GM23338 (cell line): Measurements from ENCODE around the gene ANKRD1. TPM values are rescaled to one million over a fixed set of nuclear protein-coding genes. Genes with fewer than 3 reads are reported as not detected.
A peak's percentile ranks its signal among the peaks of the same experiment; 100 is the strongest.

ENCODE experiments used
- ATAC-seq: fragments of 200-7000 bp; cut with Tn5 transposase; 3 replicates; pipeline ENCODE4 v1.9.1; 2020
- DNase-seq: peaks from one replicate; pipeline ENCODE4 v3.0.0-alpha.2; 2015; ENCODE audit warnings: low spot score
- H2AFZ ChIP-seq: fragments of 200-600 bp; sonication (generic); 2 replicates; pipeline ENCODE4 v1.8.0; 2016; ENCODE audit warnings: antibody characterized with exemption, mild to moderate bottlenecking, moderate library complexity
- H3F3A ChIP-seq: fragments of 200-600 bp; sonication (generic); replicated peaks from 2 replicates; pipeline ENCODE4 v1.8.0; 2017; ENCODE audit warnings: antibody characterized with exemption, mixed run types, low read depth
- H3K27ac ChIP-seq: fragments of 200-600 bp; sonication (generic); 2 replicates; pipeline ENCODE4 v1.6.1; 2016; ENCODE audit warnings: low read depth
- H3K27me3 ChIP-seq: fragments of 200-600 bp; sonication (generic); 2 replicates; pipeline ENCODE4 v1.8.0; 2016; ENCODE audit warnings: mild to moderate bottlenecking, mixed run types, moderate library complexity; ENCODE audit not compliant: insufficient read depth
- H3K36me3 ChIP-seq: fragments of 200-600 bp; sonication (generic); 2 replicates; pipeline ENCODE4 v1.8.0; 2016; ENCODE audit warnings: mild to moderate bottlenecking; ENCODE audit not compliant: insufficient read depth
- H3K4me1 ChIP-seq: fragments of 200-600 bp; sonication (generic); 2 replicates; pipeline ENCODE4 v1.8.0; 2016; ENCODE audit warnings: mild to moderate bottlenecking, moderate library complexity; ENCODE audit not compliant: insufficient read depth
- H3K4me2 ChIP-seq: fragments of 200-600 bp; sonication (generic); 2 replicates; pipeline ENCODE4 v1.7.1; 2017; ENCODE audit warnings: mixed run types
- H3K4me3 ChIP-seq: fragments of 200-600 bp; sonication (generic); 2 replicates; pipeline ENCODE4 v1.6.1; 2016; ENCODE audit warnings: mixed run types
- H3K79me2 ChIP-seq: fragments of 200-600 bp; sonication (generic); replicated peaks from 2 replicates; pipeline ENCODE4 v1.8.0; 2017; ENCODE audit warnings: mild to moderate bottlenecking; ENCODE audit not compliant: insufficient read depth
- H3K9me2 ChIP-seq: fragments of 200-600 bp; sonication (generic); 2 replicates; pipeline ENCODE4 v1.8.0; 2017; ENCODE audit not compliant: insufficient read depth
- H4K20me1 ChIP-seq: fragments of 200-600 bp; sonication (generic); replicated peaks from 2 replicates; pipeline ENCODE4 v1.8.0; 2017; ENCODE audit warnings: mild to moderate bottlenecking; ENCODE audit not compliant: insufficient read depth
- H3K27ac Mint-ChIP-seq: 2 replicates; pipeline ENCODE4 v1.8.0; 2020; ENCODE audit warnings: inconsistent platforms, mild to moderate bottlenecking, moderate library complexity, mixed read lengths
- H3K27me3 Mint-ChIP-seq: 3 replicates; pipeline ENCODE4 v1.8.0; 2022; ENCODE audit warnings: low read depth, mild to moderate bottlenecking, moderate library complexity, mixed read lengths, inconsistent platforms; ENCODE audit not compliant: insufficient read depth, poor library complexity
- H3K36me3 Mint-ChIP-seq: 3 replicates; pipeline ENCODE4 v1.8.0; 2021; ENCODE audit warnings: low read depth, mild to moderate bottlenecking, inconsistent platforms, moderate library complexity, mixed read lengths
- H3K4me1 Mint-ChIP-seq: 3 replicates; pipeline ENCODE4 v1.8.0; 2020; ENCODE audit warnings: mild to moderate bottlenecking, inconsistent platforms, mixed read lengths
- H3K4me3 Mint-ChIP-seq: 3 replicates; pipeline ENCODE4 v1.8.0; 2021; ENCODE audit warnings: moderate library complexity, mild to moderate bottlenecking, inconsistent platforms, mixed read lengths
- H3K9me3 Mint-ChIP-seq: 3 replicates; pipeline ENCODE4 v1.8.0; 2020; ENCODE audit warnings: moderate library complexity, mild to moderate bottlenecking, inconsistent platforms, mixed read lengths
- CREB1 ChIP-seq: fragments of 250-450 bp; sonication (Bioruptor Pico); IDR thresholded peaks from 2 replicates; pipeline ENCODE4 v1.5.0; 2020; ENCODE audit warnings: low read depth, mild to moderate bottlenecking, moderate library complexity
- EZH2 ChIP-seq: fragments of 200-600 bp; sonication (generic); IDR thresholded peaks from one replicate; pipeline ENCODE4 v1.8.0; 2017; ENCODE audit warnings: antibody characterized with exemption, mild to moderate bottlenecking, low read depth; ENCODE audit not compliant: unreplicated experiment
- EZH2phosphoT487 ChIP-seq: fragments of 200-600 bp; sonication (generic); IDR thresholded peaks from one replicate; pipeline ENCODE4 v1.8.1; 2018; ENCODE audit warnings: antibody characterized with exemption; ENCODE audit not compliant: unreplicated experiment
- JUNB ChIP-seq: IDR thresholded peaks from one replicate; pipeline ENCODE4 v1.6.1; 2016; ENCODE audit warnings: antibody characterized with exemption; ENCODE audit not compliant: unreplicated experiment
- NANOG ChIP-seq: IDR thresholded peaks from 2 replicates; pipeline ENCODE4 v1.6.1; 2016; ENCODE audit warnings: antibody characterized with exemption, borderline replicate concordance
- POLR2AphosphoS5 ChIP-seq: IDR thresholded peaks from 2 replicates; pipeline ENCODE4 v1.6.1; 2016; ENCODE audit warnings: antibody characterized with exemption, low read depth
- STAT1 ChIP-seq: IDR thresholded peaks from one replicate; pipeline ENCODE4 v1.6.1; 2016; ENCODE audit warnings: antibody characterized with exemption; ENCODE audit not compliant: unreplicated experiment
- ZNF114 ChIP-seq: fragments of 250-450 bp; sonication (Bioruptor Pico); IDR thresholded peaks from 2 replicates; pipeline ENCODE4 v1.5.0; 2020; ENCODE audit warnings: mild to moderate bottlenecking, moderate library complexity
- ZNF331 ChIP-seq: fragments of 250-450 bp; sonication (Bioruptor Pico); IDR thresholded peaks from 2 replicates; pipeline ENCODE4 v1.5.0; 2020; ENCODE audit warnings: low read depth, mild to moderate bottlenecking, moderate library complexity
- polyA plus RNA-seq: library from polyadenylated mRNA; unstranded; fragments of >200 nt; fragmentation: Nextera tagmentation; extraction: Ambion mirVana; gene quantifications from 2 replicates; pipeline ENCODE4 v1.2.1, GENCODE V29; 2016
- total RNA-seq: library from RNA; depleted of rRNA; stranded (reverse); fragments of >200 nt; shearing (Covaris generic); gene quantifications from 2 replicates; pipeline ENCODE4 v1.2.3, GENCODE V29; 2014
- TF ChIP-seq, protein P1 (sequence below): IDR thresholded peaks from one replicate; pipeline ENCODE4 v1.6.1; 2018; ENCODE audit warnings: antibody characterized with exemption; ENCODE audit not compliant: unreplicated experiment
- TF ChIP-seq, protein P2 (sequence below): IDR thresholded peaks from 2 replicates; pipeline ENCODE4 v1.6.1; 2016; ENCODE audit warnings: antibody characterized with exemption
- TF ChIP-seq, protein P3 (sequence below), 2 experiments: fragments of 200-600 bp in 1 of 2; sonication (generic) in 1 of 2; conservative IDR thresholded peaks; 2 replicates each; pipeline versions ENCODE4 v1.5.1 to v1.6.1; 2016 to 2017; ENCODE audit warnings: antibody characterized with exemption in 2 of 2, low read depth in 2 of 2, mild to moderate bottlenecking in 2 of 2, moderate library complexity in 1 of 2

Gene ANKRD1
- total and polyA plus RNA-seq, 2 experiments from 2014 or later = 0.10 TPM; not detected in 1

DNA sequence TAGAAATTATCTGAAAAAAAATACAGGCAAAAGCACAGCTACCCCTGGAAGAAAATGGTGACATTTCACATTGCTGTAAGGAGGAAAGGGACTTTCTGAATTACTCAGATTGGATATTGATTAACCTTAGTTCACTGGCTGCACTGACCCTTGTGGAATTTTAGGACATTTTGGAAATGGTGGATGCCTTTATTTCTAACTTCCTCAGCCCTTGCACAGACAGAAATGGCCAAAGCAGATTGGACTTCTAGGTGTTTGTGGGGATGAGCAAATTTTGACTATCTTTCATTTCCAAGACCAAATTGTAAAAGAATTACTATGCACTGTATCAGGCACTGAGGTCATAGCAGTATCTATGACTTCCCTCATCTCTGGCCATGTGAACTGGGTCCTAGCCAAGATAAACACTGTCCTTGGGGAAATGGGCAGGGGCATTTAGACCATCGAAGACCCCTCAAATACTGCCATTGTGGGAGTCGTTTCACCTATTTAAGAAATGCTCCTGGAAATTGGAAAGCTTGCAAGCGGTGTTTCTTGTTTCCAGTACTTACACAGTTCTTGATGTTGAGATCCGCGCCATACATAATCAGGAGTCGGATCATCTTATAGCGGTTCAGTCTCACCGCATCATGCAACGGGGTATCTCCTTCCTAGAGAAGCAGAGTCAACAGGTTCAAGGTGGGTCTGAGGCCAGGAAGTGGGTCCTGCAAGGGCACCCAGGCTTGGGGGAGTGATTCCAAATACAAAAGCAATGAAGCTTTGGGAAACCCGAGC, 5.7 kb downstream of the ANKRD1 start:
- Mint-ChIP-seq H3K4me1 (peaks cover 5% of the 10 kb centered on the region), H3K9me3 (peaks cover 5% of the 10 kb centered on the region; the same call in 1 of the 3 replicates), H3K27me3 (peaks cover 90% of the 10 kb centered on the region), H3K36me3 (no peaks in the 10 kb centered on the region), H3K27ac (no peak overlapping the region), H3K4me3 (no peak overlapping the region)
- Histone ChIP-seq H3K79me2 (no peaks in the 10 kb centered on the region), H3K36me3 (no peaks in the 10 kb centered on the region), H3K27me3 (peaks cover 85% of the 10 kb centered on the region), H3K27ac (no peak overlapping the region), H3K4me3 (no peak overlapping the region), H3K4me1 (peaks cover 6% of the 10 kb centered on the region), H3K4me2 (no peak overlapping the region), H4K20me1 (peaks cover 22% of the 10 kb centered on the region; the same call in 1 of the 2 replicates), H3K9me2 (no peaks in the 10 kb centered on the region), H3F3A (no peaks in the 10 kb centered on the region; the same call in 1 of the 2 replicates), H2AFZ (no peak overlapping the region)
- no peak for DNase-seq
- TF ChIP-seq EZH2 = peak; percentile 20
- TF ChIP-seq ZNF114 = no peak
- no peak for ATAC-seq

DNA sequence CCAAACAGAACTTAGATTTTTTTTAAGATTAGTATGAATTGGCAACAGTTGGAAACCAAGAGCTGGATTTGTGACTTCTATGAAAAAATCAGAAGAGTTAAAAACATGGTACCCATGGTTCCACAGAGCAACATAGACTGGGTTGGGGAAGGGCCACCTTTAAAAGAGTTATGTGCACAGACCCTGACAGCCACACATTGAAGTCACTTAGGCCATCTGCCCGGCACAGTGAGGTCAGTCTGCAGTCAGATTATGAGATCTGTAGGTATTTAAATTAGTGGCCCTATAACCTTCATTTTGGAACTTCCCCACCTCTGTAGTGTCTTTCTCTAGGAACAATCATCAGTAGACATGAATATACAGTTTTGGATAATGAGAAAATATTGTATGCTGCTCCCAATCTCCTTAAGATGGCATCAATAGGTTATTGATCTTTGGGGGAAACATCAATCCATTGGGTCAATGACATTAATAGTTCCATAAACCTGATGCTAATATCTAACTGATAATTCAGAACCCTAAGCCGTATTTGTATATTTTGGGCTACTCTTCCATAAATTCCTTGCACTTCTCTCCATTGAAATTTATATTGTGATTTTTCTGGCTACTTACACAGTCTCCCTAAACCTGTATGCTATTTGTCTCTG, 7.0 kb downstream of the ANKRD1 start:
- Histone ChIP-seq H3F3A (no peaks in the 10 kb centered on the region; the same call in 1 of the 2 replicates), H4K20me1 (peaks cover 22% of the 10 kb centered on the region; the same call in 1 of the 2 replicates), H2AFZ (no peak overlapping the region), H3K36me3 (no peaks in the 10 kb centered on the region), H3K27me3 (peaks cover 84% of the 10 kb centered on the region), H3K79me2 (no peaks in the 10 kb centered on the region), H3K4me3 (no peak overlapping the region), H3K9me2 (no peaks in the 10 kb centered on the region), H3K27ac (no peak overlapping the region), H3K4me2 (no peak overlapping the region), H3K4me1 (peaks cover 6% of the 10 kb centered on the region)
- H3K27me3 Mint-ChIP-seq = peaks cover 82% of the 10 kb centered on the region
- no peak for DNase-seq
- peaks cover 3% of the 10 kb centered on the region; the same call in 1 of the 3 replicates for H3K36me3 Mint-ChIP-seq
- peaks cover 13% of the 10 kb centered on the region; the same call in 2 of the 3 replicates for H3K9me3 Mint-ChIP-seq
- no peak overlapping the region for H3K27ac Mint-ChIP-seq
- peaks cover 5% of the 10 kb centered on the region for H3K4me1 Mint-ChIP-seq
- ATAC-seq = no peak
- H3K4me3 Mint-ChIP-seq = no peak overlapping the region
- TF ChIP-seq POLR2AphosphoS5 = no peak
- TF ChIP-seq EZH2phosphoT487 = no peak
- TF ChIP-seq STAT1 = no peak
- TF ChIP-seq, protein P1, sequence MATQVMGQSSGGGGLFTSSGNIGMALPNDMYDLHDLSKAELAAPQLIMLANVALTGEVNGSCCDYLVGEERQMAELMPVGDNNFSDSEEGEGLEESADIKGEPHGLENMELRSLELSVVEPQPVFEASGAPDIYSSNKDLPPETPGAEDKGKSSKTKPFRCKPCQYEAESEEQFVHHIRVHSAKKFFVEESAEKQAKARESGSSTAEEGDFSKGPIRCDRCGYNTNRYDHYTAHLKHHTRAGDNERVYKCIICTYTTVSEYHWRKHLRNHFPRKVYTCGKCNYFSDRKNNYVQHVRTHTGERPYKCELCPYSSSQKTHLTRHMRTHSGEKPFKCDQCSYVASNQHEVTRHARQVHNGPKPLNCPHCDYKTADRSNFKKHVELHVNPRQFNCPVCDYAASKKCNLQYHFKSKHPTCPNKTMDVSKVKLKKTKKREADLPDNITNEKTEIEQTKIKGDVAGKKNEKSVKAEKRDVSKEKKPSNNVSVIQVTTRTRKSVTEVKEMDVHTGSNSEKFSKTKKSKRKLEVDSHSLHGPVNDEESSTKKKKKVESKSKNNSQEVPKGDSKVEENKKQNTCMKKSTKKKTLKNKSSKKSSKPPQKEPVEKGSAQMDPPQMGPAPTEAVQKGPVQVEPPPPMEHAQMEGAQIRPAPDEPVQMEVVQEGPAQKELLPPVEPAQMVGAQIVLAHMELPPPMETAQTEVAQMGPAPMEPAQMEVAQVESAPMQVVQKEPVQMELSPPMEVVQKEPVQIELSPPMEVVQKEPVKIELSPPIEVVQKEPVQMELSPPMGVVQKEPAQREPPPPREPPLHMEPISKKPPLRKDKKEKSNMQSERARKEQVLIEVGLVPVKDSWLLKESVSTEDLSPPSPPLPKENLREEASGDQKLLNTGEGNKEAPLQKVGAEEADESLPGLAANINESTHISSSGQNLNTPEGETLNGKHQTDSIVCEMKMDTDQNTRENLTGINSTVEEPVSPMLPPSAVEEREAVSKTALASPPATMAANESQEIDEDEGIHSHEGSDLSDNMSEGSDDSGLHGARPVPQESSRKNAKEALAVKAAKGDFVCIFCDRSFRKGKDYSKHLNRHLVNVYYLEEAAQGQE = no peak
- no peak for TF ChIP-seq JUNB
- no peak for TF ChIP-seq NANOG
- no peak for TF ChIP-seq CREB1 (CRISPR knock-in tag)
- TF ChIP-seq, protein P2, sequence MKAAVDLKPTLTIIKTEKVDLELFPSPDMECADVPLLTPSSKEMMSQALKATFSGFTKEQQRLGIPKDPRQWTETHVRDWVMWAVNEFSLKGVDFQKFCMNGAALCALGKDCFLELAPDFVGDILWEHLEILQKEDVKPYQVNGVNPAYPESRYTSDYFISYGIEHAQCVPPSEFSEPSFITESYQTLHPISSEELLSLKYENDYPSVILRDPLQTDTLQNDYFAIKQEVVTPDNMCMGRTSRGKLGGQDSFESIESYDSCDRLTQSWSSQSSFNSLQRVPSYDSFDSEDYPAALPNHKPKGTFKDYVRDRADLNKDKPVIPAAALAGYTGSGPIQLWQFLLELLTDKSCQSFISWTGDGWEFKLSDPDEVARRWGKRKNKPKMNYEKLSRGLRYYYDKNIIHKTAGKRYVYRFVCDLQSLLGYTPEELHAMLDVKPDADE = no peak
- TF ChIP-seq, protein P3, sequence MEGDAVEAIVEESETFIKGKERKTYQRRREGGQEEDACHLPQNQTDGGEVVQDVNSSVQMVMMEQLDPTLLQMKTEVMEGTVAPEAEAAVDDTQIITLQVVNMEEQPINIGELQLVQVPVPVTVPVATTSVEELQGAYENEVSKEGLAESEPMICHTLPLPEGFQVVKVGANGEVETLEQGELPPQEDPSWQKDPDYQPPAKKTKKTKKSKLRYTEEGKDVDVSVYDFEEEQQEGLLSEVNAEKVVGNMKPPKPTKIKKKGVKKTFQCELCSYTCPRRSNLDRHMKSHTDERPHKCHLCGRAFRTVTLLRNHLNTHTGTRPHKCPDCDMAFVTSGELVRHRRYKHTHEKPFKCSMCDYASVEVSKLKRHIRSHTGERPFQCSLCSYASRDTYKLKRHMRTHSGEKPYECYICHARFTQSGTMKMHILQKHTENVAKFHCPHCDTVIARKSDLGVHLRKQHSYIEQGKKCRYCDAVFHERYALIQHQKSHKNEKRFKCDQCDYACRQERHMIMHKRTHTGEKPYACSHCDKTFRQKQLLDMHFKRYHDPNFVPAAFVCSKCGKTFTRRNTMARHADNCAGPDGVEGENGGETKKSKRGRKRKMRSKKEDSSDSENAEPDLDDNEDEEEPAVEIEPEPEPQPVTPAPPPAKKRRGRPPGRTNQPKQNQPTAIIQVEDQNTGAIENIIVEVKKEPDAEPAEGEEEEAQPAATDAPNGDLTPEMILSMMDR (conservative IDR thresholded peaks at IDR 0.05; ENCODE audit: low read depth in 2 of 2) = no peak
- TF ChIP-seq EZH2 = no peak
- TF ChIP-seq ZNF331 (CRISPR knock-in tag) = no peak
- TF ChIP-seq ZNF114 = no peak
